Parathyroid adenoma (tissue), 2 donors: ENCODE measurements around the gene KIRREL3.

ENCODE experiments used
- H2AFZ ChIP-seq: fragments of 300-600 bp; sonication (generic); one replicate; pipeline ENCODE4 v1.7.0; 2017; ENCODE audit warnings: antibody characterized with exemption, mild to moderate bottlenecking
- H3K27ac ChIP-seq: fragments of 300-600 bp; sonication (generic); one replicate; pipeline ENCODE4 v1.7.0; 2017
- H3K27me3 ChIP-seq: fragments of 300-600 bp; sonication (generic); one replicate; pipeline ENCODE4 v1.7.0; 2017; ENCODE audit warnings: low read length; ENCODE audit not compliant: control insufficient read depth, insufficient read depth
- H3K36me3 ChIP-seq: fragments of 300-600 bp; sonication (generic); one replicate; pipeline ENCODE4 v1.7.0; 2017; ENCODE audit warnings: low read length; ENCODE audit not compliant: control insufficient read depth, insufficient read depth
- H3K4me1 ChIP-seq: fragments of 300-600 bp; sonication (generic); one replicate; pipeline ENCODE4 v1.7.0; 2017; ENCODE audit warnings: control low read depth
- H3K4me2 ChIP-seq: fragments of 300-600 bp; sonication (generic); one replicate; pipeline ENCODE4 v1.7.0; 2017; ENCODE audit warnings: low read length
- H3K4me3 ChIP-seq: fragments of 300-600 bp; sonication (generic); one replicate; pipeline ENCODE4 v1.7.0; 2017; ENCODE audit warnings: low read depth, low read length
- H3K79me2 ChIP-seq: fragments of 300-600 bp; sonication (generic); one replicate; pipeline ENCODE4 v1.7.0; 2017; ENCODE audit warnings: control low read depth
- H3K9ac ChIP-seq: fragments of 300-600 bp; sonication (generic); one replicate; pipeline ENCODE4 v1.7.0; 2017; ENCODE audit warnings: mild to moderate bottlenecking
- H3K9me3 ChIP-seq: fragments of 300-600 bp; sonication (generic); one replicate; pipeline ENCODE4 v1.7.0; 2017; ENCODE audit warnings: low read length; ENCODE audit not compliant: control insufficient read depth
- TF ChIP-seq, protein P1 (sequence below): fragments of 300-600 bp; sonication (generic); IDR thresholded peaks from one replicate; pipeline ENCODE4 v1.7.0; 2017; ENCODE audit warnings: antibody characterized with exemption, mild to moderate bottlenecking
- donor health status: primary hyperparathyroidism.

Gene KIRREL3

DNA sequence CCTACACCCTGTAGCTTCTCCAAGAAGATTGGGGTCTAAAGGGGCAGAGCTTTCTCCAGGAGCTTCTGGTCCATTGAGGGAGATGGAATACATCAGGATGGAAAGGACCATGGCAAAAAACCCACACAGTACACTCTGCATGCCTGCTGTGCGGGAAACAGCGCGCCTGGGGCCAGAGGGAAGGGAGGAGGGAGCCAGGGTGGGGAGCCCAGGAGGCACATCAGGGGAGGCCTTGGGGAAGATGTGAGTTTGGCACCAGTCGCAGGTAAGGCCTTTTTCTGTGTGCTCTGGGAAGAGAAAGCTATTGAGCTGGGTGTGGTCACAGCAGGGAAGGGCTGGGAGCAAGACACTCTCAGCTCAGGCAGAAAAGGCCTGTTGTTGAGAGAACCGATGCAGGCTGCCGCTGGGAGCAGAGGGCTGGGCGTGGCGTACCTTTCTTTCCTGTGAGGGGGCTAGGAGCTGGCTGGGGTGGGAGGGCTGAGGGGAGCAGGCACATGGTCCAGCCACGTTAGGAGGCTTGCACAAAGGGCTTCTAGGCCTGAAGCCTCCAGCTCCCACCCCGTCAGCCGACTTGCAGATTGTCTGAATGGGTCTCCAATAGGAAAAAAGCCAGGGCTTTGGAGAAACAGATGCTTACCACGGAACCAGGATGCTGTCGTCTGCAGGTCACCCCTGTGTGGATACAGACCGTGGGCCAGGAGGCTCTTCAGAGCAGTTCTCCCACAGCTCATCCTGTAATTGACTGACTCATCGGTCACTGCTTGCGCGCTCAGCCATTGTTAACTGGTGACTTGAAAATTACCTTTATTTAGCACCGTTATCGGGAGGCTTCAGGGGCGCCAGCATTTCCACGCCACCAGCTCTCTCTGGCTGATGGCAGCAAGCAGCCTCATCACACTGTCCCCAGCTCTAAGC is 407.8 kb downstream of the KIRREL3 start:
- Histone ChIP-seq H2AFZ (no peak overlapping the region), H3K79me2 (no peaks in the 10 kb centered on the region), H3K27me3 (no peaks in the 10 kb centered on the region), H3K4me1 (no peaks in the 10 kb centered on the region), H3K9me3 (no peaks in the 10 kb centered on the region), H3K9ac (no peak overlapping the region), H3K4me2 (no peak overlapping the region), H3K27ac (no peak overlapping the region), H3K36me3 (no peaks in the 10 kb centered on the region), H3K4me3 (no peak overlapping the region)
- TF ChIP-seq, protein P1, sequence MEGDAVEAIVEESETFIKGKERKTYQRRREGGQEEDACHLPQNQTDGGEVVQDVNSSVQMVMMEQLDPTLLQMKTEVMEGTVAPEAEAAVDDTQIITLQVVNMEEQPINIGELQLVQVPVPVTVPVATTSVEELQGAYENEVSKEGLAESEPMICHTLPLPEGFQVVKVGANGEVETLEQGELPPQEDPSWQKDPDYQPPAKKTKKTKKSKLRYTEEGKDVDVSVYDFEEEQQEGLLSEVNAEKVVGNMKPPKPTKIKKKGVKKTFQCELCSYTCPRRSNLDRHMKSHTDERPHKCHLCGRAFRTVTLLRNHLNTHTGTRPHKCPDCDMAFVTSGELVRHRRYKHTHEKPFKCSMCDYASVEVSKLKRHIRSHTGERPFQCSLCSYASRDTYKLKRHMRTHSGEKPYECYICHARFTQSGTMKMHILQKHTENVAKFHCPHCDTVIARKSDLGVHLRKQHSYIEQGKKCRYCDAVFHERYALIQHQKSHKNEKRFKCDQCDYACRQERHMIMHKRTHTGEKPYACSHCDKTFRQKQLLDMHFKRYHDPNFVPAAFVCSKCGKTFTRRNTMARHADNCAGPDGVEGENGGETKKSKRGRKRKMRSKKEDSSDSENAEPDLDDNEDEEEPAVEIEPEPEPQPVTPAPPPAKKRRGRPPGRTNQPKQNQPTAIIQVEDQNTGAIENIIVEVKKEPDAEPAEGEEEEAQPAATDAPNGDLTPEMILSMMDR: no peak

DNA sequence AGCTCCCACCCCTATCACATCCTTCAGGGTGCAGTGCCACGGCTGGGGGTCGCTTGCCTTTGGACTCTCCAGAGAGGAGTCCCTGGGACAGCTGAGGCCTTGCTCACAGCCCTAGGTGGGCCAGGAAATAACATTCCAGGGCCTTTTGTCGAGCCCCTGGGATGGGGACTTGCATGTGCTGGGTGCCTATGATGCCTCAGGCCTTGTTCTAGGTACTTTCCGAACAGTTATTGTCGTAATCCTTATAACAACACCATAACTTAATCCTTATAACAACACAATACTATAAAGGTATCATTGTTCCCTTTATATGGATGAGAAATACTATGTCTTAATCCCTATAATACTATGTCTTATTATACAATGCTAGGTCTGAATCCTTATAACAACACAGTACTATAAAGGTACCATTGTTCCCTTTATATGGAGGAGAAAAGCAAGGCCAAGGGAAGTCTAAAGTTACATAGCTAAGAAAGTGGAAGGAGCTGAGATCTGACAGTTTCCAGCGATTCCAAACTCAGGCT is 408.5 kb downstream of the KIRREL3 start:
- Histone ChIP-seq H3K27ac (no peak overlapping the region), H3K9me3 (no peaks in the 10 kb centered on the region), H3K27me3 (no peaks in the 10 kb centered on the region), H3K79me2 (no peaks in the 10 kb centered on the region), H3K9ac (no peak overlapping the region), H3K4me3 (no peak overlapping the region), H2AFZ (no peak overlapping the region), H3K4me2 (no peak overlapping the region), H3K4me1 (no peaks in the 10 kb centered on the region), H3K36me3 (no peaks in the 10 kb centered on the region)
- TF ChIP-seq, protein P1: no peak

DNA sequence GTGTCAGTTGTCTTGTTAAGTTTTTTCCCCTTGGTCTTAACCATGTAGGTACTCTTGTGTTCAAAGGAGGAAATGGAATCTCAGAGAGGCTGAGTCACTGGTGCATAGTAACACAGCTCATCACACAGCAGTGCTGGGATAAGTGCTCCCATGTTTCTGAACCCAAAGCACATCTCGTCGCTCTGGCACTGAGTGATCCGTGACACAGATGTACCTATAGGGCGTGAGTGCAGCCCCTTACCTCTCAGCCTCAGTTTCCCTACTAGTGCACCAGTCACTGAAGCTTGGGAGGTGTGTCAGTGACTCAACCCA is 411.1 kb downstream of the KIRREL3 start:
- TF ChIP-seq, protein P1: no peak
- Histone ChIP-seq H3K4me3 (no peak overlapping the region), H3K9ac (no peak overlapping the region), H3K79me2 (no peaks in the 10 kb centered on the region), H3K4me2 (no peak overlapping the region), H3K9me3 (no peaks in the 10 kb centered on the region), H3K27me3 (no peaks in the 10 kb centered on the region), H3K36me3 (no peaks in the 10 kb centered on the region), H2AFZ (no peak overlapping the region), H3K4me1 (no peaks in the 10 kb centered on the region), H3K27ac (no peak overlapping the region)

DNA sequence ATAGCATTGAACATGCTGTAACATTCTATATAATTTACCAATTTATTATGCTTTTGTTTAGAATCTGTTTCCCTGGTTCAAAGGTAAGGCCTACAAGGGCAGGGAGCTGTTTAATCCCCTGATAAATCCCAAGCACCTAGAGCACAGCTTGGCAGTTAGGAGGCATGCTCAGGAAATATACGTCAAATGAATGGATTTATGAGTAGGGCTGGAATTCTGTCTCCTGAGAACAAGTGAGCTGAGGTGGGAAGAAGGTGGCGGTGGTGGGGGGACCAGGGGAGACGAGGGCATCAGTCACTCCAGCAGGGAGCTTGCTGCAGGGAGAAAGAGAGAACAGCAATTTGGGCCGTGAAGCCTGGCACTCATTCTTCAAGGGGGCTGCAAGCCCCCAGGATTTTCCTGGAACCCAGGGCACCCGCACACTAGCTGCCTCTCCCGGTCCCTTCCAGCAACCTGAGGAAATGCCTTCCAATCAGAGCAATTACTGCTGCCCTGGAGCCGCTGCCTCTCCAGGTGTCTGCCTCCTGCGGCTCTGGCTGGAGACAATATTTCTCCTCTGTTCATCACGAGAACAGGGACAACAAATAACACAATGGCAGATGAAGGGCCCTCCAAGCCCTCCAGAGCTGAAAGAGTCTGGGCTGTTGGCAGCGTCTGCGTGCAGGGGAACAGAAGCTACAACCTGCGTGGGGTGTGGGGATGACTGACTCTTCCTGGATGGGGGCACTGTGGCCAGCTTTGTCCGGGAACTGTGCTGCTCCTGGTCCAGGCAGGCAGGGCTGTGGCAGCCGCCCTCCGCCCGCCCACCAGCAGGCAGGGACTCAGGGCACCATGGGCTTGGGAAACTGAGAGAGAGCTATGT is 411.7 kb downstream of the KIRREL3 start:
- TF ChIP-seq, protein P1: no peak
- no peaks in the 10 kb centered on the region for H3K79me2 ChIP-seq
- H3K9me3 ChIP-seq: no peaks in the 10 kb centered on the region
- no peaks in the 10 kb centered on the region for H3K27me3 ChIP-seq
- no peak overlapping the region for H2AFZ ChIP-seq
- H3K36me3 ChIP-seq: no peaks in the 10 kb centered on the region
- H3K4me2 ChIP-seq: no peak overlapping the region
- no peak overlapping the region for H3K27ac ChIP-seq
- H3K4me3 ChIP-seq: no peak overlapping the region
- H3K4me1 ChIP-seq: no peaks in the 10 kb centered on the region
- no peak overlapping the region for H3K9ac ChIP-seq
